IMR-90 (cell line): Measurements from ENCODE around the gene EPM2AIP1. TPM values are rescaled to one million over a fixed set of nuclear protein-coding genes. Genes with fewer than 3 reads are reported as not detected.

ENCODE experiments used
- ATAC-seq: fragments of 200-7000 bp; cut with Tn5 transposase; 2 replicates; pipeline ENCODE4 v1.9.1; 2020; ENCODE audit warnings: low read depth, mild to moderate bottlenecking, moderate library complexity
- BruUV-seq: library from RNA; stranded (reverse); fragments of 400-500 nt; replicated peaks from 2 replicates; lab custom pipeline; 2021; lab: Mats Ljungman, UMichigan
- CTCF ChIA-PET: fragments of 300-600 bp; formaldehyde crosslinking; extraction: SDS; loops from one replicate; lab custom pipeline; 2021; ENCODE audit warnings: antibody characterized with exemption; lab: Yijun Ruan, JAX
- POLR2A ChIA-PET: fragments of 300-600 bp; sonication (Branson Sonifier 250); formaldehyde crosslinking; loops from one replicate; lab custom pipeline; 2022; ENCODE audit warnings: antibody characterized with exemption; ENCODE audit not compliant: unreplicated experiment; lab: Charles Lee
- DNase-seq: peaks from one replicate; pipeline ENCODE4 v3.0.0; 2013
- H2AFZ ChIP-seq: replicated peaks from 2 replicates; pipeline ENCODE3; 2013; ENCODE audit warnings: low read length, mild to moderate bottlenecking; ENCODE audit not compliant: poor library complexity
- H2AK5ac ChIP-seq: 2 replicates; pipeline ENCODE4 v1.6.1; 2013; ENCODE audit warnings: low read depth, low read length, inconsistent platforms
- H2AK9ac ChIP-seq: replicated peaks from 2 replicates; pipeline ENCODE3; 2013; ENCODE audit warnings: mild to moderate bottlenecking, low read depth, low read length, moderate library complexity; ENCODE audit not compliant: poor library complexity
- H2BK120ac ChIP-seq: 2 replicates; pipeline ENCODE4 v1.6.1; 2013; ENCODE audit warnings: low read depth, low read length, inconsistent platforms
- H2BK15ac ChIP-seq: 3 replicates; pipeline ENCODE4 v1.6.1; 2013; ENCODE audit warnings: low read depth, low read length, inconsistent platforms
- H2BK20ac ChIP-seq: 2 replicates; pipeline ENCODE4 v1.6.1; 2013; ENCODE audit warnings: low read depth, mild to moderate bottlenecking, inconsistent platforms, low read length, moderate library complexity
- H2BK5ac ChIP-seq: 2 replicates; pipeline ENCODE4 v1.6.1; 2013; ENCODE audit warnings: mild to moderate bottlenecking, low read depth, low read length, inconsistent platforms; ENCODE audit not compliant: poor library complexity, severe bottlenecking
- H3K14ac ChIP-seq: replicated peaks from 2 replicates; pipeline ENCODE4 v1.6.1; 2013; ENCODE audit warnings: low read depth, low read length, inconsistent platforms
- H3K18ac ChIP-seq: 2 replicates; pipeline ENCODE4 v1.6.1; 2013; ENCODE audit warnings: low read depth, low read length, control low read depth
- H3K23ac ChIP-seq: 2 replicates; pipeline ENCODE4 v1.6.1; 2013; ENCODE audit warnings: low read depth, low read length, inconsistent platforms
- H3K27ac ChIP-seq: 2 replicates; pipeline ENCODE4 v1.5.1; 2013; ENCODE audit warnings: mild to moderate bottlenecking, control low read depth, low read length; ENCODE audit not compliant: insufficient read depth
- H3K27me3 ChIP-seq: 2 replicates; pipeline ENCODE4 v1.6.1; 2013; ENCODE audit warnings: low read length; ENCODE audit not compliant: control insufficient read depth, insufficient read depth
- H3K36me3 ChIP-seq: 2 replicates; pipeline ENCODE4 v1.6.1; 2013; ENCODE audit warnings: low read length, mixed read lengths; ENCODE audit not compliant: control insufficient read depth, insufficient read depth
- H3K4ac ChIP-seq: 2 replicates; pipeline ENCODE4 v1.6.1; 2013; ENCODE audit warnings: low read depth, low read length, inconsistent platforms
- H3K4me1 ChIP-seq: 2 replicates; pipeline ENCODE4 v1.6.1; 2013; ENCODE audit warnings: low read length, mixed read lengths; ENCODE audit not compliant: control insufficient read depth, insufficient read depth
- H3K4me2 ChIP-seq: 2 replicates; pipeline ENCODE4 v1.6.1; 2013; ENCODE audit warnings: low read depth, mild to moderate bottlenecking, control low read depth, low read length, moderate library complexity
- H3K4me3 ChIP-seq: 2 replicates; pipeline ENCODE4 v1.5.1; 2013; ENCODE audit warnings: low read depth, mild to moderate bottlenecking, control low read depth, low read length, moderate library complexity; ENCODE audit not compliant: insufficient read depth
- H3K56ac ChIP-seq: 2 replicates; pipeline ENCODE4 v1.6.1; 2013; ENCODE audit warnings: low read length, inconsistent platforms; ENCODE audit not compliant: insufficient read depth; ENCODE audit errors: extremely low read depth
- H3K79me1 ChIP-seq, 2 experiments: 2 replicates each; pipeline ENCODE4 v1.6.1; 2013; ENCODE audit warnings: low read length in 2 of 2, inconsistent platforms in 1 of 2, low read depth in 1 of 2
- H3K9ac ChIP-seq: 2 replicates; pipeline ENCODE4 v1.6.1; 2013; ENCODE audit warnings: low read depth, low read length, control low read depth
- H3K9me1 ChIP-seq: 2 replicates; pipeline ENCODE4 v1.6.1; 2013; ENCODE audit warnings: low read length, inconsistent platforms; ENCODE audit not compliant: insufficient read depth
- H3K9me3 ChIP-seq: 2 replicates; pipeline ENCODE4 v1.6.1; 2013; ENCODE audit warnings: low read length; ENCODE audit not compliant: control insufficient read depth, insufficient read depth
- H4K20me1 ChIP-seq: 2 replicates; pipeline ENCODE4 v1.6.1; 2013; ENCODE audit warnings: low read length, inconsistent platforms; ENCODE audit not compliant: insufficient read depth
- H4K5ac ChIP-seq: 2 replicates; pipeline ENCODE4 v1.6.1; 2013; ENCODE audit warnings: mild to moderate bottlenecking, low read depth, low read length, control low read depth
- H4K8ac ChIP-seq, 2 experiments: 2 replicates each; pipeline ENCODE4 v1.6.1; 2013; ENCODE audit warnings: low read depth in 2 of 2, low read length in 2 of 2, control low read depth in 1 of 2, inconsistent platforms in 1 of 2
- H4K91ac ChIP-seq: 2 replicates; pipeline ENCODE4 v1.6.1; 2013; ENCODE audit warnings: low read depth, low read length, inconsistent platforms; ENCODE audit not compliant: insufficient read depth
- BHLHE40 ChIP-seq: fragments of 150-350 bp; IDR thresholded peaks from 2 replicates; pipeline ENCODE4 v1.6.1; 2016; ENCODE audit warnings: mild to moderate bottlenecking, low read depth, low read length
- FOS ChIP-seq: fragments of 150-350 bp; IDR thresholded peaks from 2 replicates; pipeline ENCODE4 v1.6.1; 2016; ENCODE audit warnings: low read depth, low read length
- MAFK ChIP-seq: IDR thresholded peaks from 2 replicates; pipeline ENCODE4 v1.6.1; 2012; ENCODE audit warnings: low read depth, low read length, improper control_type of control experiment
- MAZ ChIP-seq: IDR thresholded peaks from 2 replicates; pipeline ENCODE4 v1.6.1; 2012; ENCODE audit warnings: low read depth, mild to moderate bottlenecking, low read length, improper control_type of control experiment, moderate library complexity, borderline replicate concordance
- MXI1 ChIP-seq: IDR thresholded peaks from 2 replicates; pipeline ENCODE4 v1.6.1; 2012; ENCODE audit warnings: low read depth, mild to moderate bottlenecking, low read length, moderate library complexity, borderline replicate concordance
- NFE2L2 ChIP-seq: fragments of 150-350 bp; IDR thresholded peaks from 2 replicates; pipeline ENCODE4 v1.6.1; 2016; ENCODE audit warnings: low read depth, mild to moderate bottlenecking, low read length
- POLR2A ChIP-seq: IDR thresholded peaks from 2 replicates; pipeline ENCODE4 v1.6.1; 2012; ENCODE audit warnings: mild to moderate bottlenecking, low read depth, low read length
- RFX5 ChIP-seq: IDR thresholded peaks from 2 replicates; pipeline ENCODE4 v1.8.0; 2012; ENCODE audit warnings: low read depth, mild to moderate bottlenecking, low read length, moderate library complexity
- USF2 ChIP-seq: fragments of 150-350 bp; IDR thresholded peaks from 2 replicates; pipeline ENCODE4 v1.6.1; 2017; ENCODE audit warnings: mild to moderate bottlenecking, antibody characterized with exemption, low read length, low read depth
- WGBS, 2 experiments: methylation state at CpG; one replicate each; pipeline versions ENCODE4 v1.1.5 to v1.1.7; 2013; ENCODE audit warnings: missing lambda C conversion rate in 2 of 2; ENCODE audit not compliant: insufficient read length in 1 of 2; ENCODE audit errors: extremely low coverage in 2 of 2; 5-methylcytosine and 5-hydroxymethylcytosine counted together
- dilution Hi-C: fragments of 300-500 bp; cut with HindIII; formaldehyde crosslinking; loops from one replicate; pipeline ENCODE4 v1.14.3; 2018; ENCODE audit warnings: low sequenced_read_pairs; ENCODE audit not compliant: unreplicated experiment
- in situ Hi-C: fragments of 300-500 bp; cut with MboI; formaldehyde crosslinking; loops from 3 replicates; pipeline ENCODE4 v1.14.3; 2019; ENCODE audit warnings: low sequenced_read_pairs, inconsistent platforms, mixed read lengths
- intact Hi-C: fragments of 100-400 bp; cut with micrococcal nuclease; formaldehyde crosslinking; loops from 2 replicates; pipeline ENCODE4 v1.10.0; 2022
- polyA plus RNA-seq, 3 experiments: library from polyadenylated mRNA; depleted of rRNA; stranded (reverse); fragments of >200 nt; gene quantifications; 2 replicates each; pipeline ENCODE4 v1.2.3, GENCODE V29; 2012; ENCODE audit warnings: low replicate concordance in 1 of 3
- total RNA-seq: library from RNA; depleted of rRNA; stranded (reverse); fragments of >200 nt; gene quantifications from 2 replicates; pipeline ENCODE4 v1.2.3, GENCODE V29; 2012
- TF ChIP-seq, protein P1 (sequence below): conservative IDR thresholded peaks from 2 replicates; pipeline ENCODE4 v1.5.1; 2012; ENCODE audit warnings: mild to moderate bottlenecking, low read depth, low read length, improper control_type of control experiment
- TF ChIP-seq, protein P2 (sequence below): fragments of 150-350 bp; IDR thresholded peaks from 2 replicates; pipeline ENCODE4 v1.6.1; 2016; ENCODE audit warnings: low read depth, mild to moderate bottlenecking, low read length, moderate library complexity, borderline replicate concordance

Gene EPM2AIP1
- total and polyA plus RNA-seq, 2 of the 4 experiments (the other 2 are of a cell fraction): 6.4 to 13.4 TPM

DNA sequence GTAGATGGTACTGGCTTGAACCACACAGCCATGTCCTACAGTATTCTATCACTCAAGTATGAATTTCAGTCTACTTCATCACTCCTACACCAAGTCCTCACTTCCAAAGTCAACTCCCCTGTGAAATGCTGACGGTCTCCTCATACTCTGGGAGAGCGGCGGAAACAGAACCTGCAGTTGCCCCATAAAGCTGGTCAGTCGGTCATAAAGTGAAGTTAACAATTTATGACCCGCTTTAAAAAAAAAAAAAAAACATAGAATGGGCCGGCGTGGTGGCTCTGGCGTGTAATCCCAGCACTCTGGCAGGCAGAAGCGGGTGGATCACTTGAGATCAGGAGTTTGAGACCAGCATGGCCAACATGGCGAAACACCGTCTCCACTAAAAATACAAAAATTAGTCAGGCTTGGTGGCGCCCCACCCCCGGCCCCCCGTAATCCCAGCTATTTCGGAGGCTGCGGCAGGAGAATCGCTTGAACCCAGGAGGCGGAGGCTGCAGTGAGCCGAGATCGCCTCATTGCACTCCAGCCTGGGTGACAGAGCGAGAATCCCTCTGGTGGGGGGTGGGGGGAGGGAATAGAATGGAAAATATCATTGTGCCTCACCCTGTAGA is 50.2 kb downstream of the EPM2AIP1 start:
- POLR2A ChIA-PET: no interaction called here
- ATAC-seq: no peak
- Histone ChIP-seq H4K91ac (peak overlapping the region; percentile 21; the same call in 1 of the 2 replicates), H2BK20ac (no peak overlapping the region; the same call in 1 of the 2 replicates), H3K27ac (no peak overlapping the region), H3K9me1 (peaks cover 6% of the 10 kb centered on the region; the same call in 1 of the 2 replicates), H3K9me3 (no peaks in the 10 kb centered on the region), H3K14ac (no peak overlapping the region), H3K18ac (no peak overlapping the region), H2BK15ac (no peak overlapping the region; the same call in 2 of the 3 replicates), H3K27me3 (no peaks in the 10 kb centered on the region), H3K4me1 (peaks cover 9% of the 10 kb centered on the region), H2AFZ (no peak overlapping the region), H3K56ac (no peak overlapping the region), H2AK5ac (no peak overlapping the region; the same call in 1 of the 2 replicates), H3K23ac (peak overlapping the region; percentile 65; the same call in 1 of the 2 replicates), H3K36me3 (no peaks in the 10 kb centered on the region), H4K20me1 (no peaks in the 10 kb centered on the region), H2AK9ac (peak overlapping the region; percentile 11), H4K5ac (no peak overlapping the region), H3K79me1 (peaks cover 8 to 28% of the 10 kb centered on the region in 2 experiments; a peak in 2 of 4 replicates), H4K8ac (no peak overlapping the region), H2BK5ac (no peak overlapping the region), H3K4me3 (no peak overlapping the region), H3K9ac (no peak overlapping the region), H2BK120ac (no peak overlapping the region), H3K4me2 (no peak overlapping the region), H3K4ac (no peak overlapping the region)
- dilution Hi-C loops: no loop called here
- in situ Hi-C loops: no loop called here
- DNase-seq: no peak
- TF ChIP-seq NFE2L2: no peak
- TF ChIP-seq FOS: no peak
- no peak for TF ChIP-seq POLR2A
- TF ChIP-seq, protein P1, sequence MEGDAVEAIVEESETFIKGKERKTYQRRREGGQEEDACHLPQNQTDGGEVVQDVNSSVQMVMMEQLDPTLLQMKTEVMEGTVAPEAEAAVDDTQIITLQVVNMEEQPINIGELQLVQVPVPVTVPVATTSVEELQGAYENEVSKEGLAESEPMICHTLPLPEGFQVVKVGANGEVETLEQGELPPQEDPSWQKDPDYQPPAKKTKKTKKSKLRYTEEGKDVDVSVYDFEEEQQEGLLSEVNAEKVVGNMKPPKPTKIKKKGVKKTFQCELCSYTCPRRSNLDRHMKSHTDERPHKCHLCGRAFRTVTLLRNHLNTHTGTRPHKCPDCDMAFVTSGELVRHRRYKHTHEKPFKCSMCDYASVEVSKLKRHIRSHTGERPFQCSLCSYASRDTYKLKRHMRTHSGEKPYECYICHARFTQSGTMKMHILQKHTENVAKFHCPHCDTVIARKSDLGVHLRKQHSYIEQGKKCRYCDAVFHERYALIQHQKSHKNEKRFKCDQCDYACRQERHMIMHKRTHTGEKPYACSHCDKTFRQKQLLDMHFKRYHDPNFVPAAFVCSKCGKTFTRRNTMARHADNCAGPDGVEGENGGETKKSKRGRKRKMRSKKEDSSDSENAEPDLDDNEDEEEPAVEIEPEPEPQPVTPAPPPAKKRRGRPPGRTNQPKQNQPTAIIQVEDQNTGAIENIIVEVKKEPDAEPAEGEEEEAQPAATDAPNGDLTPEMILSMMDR: no peak
- no peak for TF ChIP-seq RFX5
- TF ChIP-seq BHLHE40: no peak
- TF ChIP-seq, protein P2, sequence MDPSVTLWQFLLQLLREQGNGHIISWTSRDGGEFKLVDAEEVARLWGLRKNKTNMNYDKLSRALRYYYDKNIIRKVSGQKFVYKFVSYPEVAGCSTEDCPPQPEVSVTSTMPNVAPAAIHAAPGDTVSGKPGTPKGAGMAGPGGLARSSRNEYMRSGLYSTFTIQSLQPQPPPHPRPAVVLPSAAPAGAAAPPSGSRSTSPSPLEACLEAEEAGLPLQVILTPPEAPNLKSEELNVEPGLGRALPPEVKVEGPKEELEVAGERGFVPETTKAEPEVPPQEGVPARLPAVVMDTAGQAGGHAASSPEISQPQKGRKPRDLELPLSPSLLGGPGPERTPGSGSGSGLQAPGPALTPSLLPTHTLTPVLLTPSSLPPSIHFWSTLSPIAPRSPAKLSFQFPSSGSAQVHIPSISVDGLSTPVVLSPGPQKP: no peak
- no peak for TF ChIP-seq MXI1
- TF ChIP-seq MAZ: no peak
- no peak for TF ChIP-seq USF2
- TF ChIP-seq MAFK: no peak
- intact Hi-C loops: no loop called here
- CTCF ChIA-PET: interaction anchor here (0.6 to 3.4 kb wide), 4 partner anchors 12 to 1159 kb away, joined by 3 to 15 read pairs (median 4); no protein-coding TSS in a partner anchor
- WGBS, 2 experiments: 93% methylated on average over 3 of the region's 21 CpGs; no CpG with 5 or more reads in 1 of the 2 experiments
- no TSS peak for BruUV-seq
